HPDE6-E6E7 (cell line): ENCODE measurements around the gene IDE.
A peak's percentile ranks its signal among the peaks of the same experiment; 100 is the strongest.
"Not testable (repeated sequence)": the region's sequence is repeated elsewhere in the genome, so short reads cannot be mapped to it uniquely, and the experiment has no call there.

Experiments
- DNase-seq: peaks from one replicate; pipeline ENCODE4 v3.0.0; 2011; ENCODE audit warnings: missing footprints; ENCODE audit errors: extremely low spot score

IDE gene

GRCh38 chr10:92573798-92574547, at the start of gene IDE:
TSS of gene IDE (minus strand) at chr10:92574093. CDS start at chr10:92574019, 74 bp downstream.
- peak; percentile 83 for DNase-seq

GRCh38 chr10:92619368-92619767, 45.5 kb upstream of the IDE start:
- no peak for DNase-seq

GRCh38 chr10:92615515-92615914, 41.6 kb upstream of the IDE start:
- no peak for DNase-seq

GRCh38 chr10:92604841-92605240, 30.9 kb upstream of the IDE start:
- no peak for DNase-seq

- DNase-seq: no peak
Measured at GRCh38 chr10:92598321-92598720, 24.4 kb upstream of the IDE start.

- DNase-seq: no peak
Measured at GRCh38 chr10:92595505-92595904, 21.6 kb upstream of the IDE start.

- no peak for DNase-seq
Measured at GRCh38 chr10:92593619-92594588, 20.0 kb upstream of the IDE start.

- peak; percentile 81 for DNase-seq
Measured at GRCh38 chr10:92592761-92593618, 19.1 kb upstream of the IDE start, which contains the start of gene KIF11. TSS of gene KIF11 (plus strand) at chr10:92593130. CDS start at chr10:92593376, 246 bp downstream.

GRCh38 chr10:92591550-92592022, 17.7 kb upstream of the IDE start:
- DNase-seq: peak; percentile 86

- DNase-seq: no peak
Measured at GRCh38 chr10:92590623-92591549, 17.0 kb upstream of the IDE start.

- not testable (repeated sequence) for DNase-seq
Measured at GRCh38 chr10:92582347-92582746, 8.5 kb upstream of the IDE start.

- no peak for DNase-seq
Measured at GRCh38 chr10:92575961-92576360, 2.1 kb upstream of the IDE start.

GRCh38 chr10:92574548-92575261, 812 bp upstream of the IDE start:
- DNase-seq: no peak

- DNase-seq: no peak
Measured at GRCh38 chr10:92573091-92573797, 649 bp downstream of the IDE start.

GRCh38 chr10:92572362-92573090, 1.4 kb downstream of the IDE start:
- no peak for DNase-seq

GRCh38 chr10:92571649-92572048, 2.2 kb downstream of the IDE start:
- DNase-seq: no peak

- DNase-seq: not testable (repeated sequence)
Measured at GRCh38 chr10:92569663-92570062, 4.2 kb downstream of the IDE start.

- DNase-seq: no peak
Measured at GRCh38 chr10:92569071-92569470, 4.8 kb downstream of the IDE start.
